Ureter (tissue), 1 donor: ENCODE measurements around the gene NUDT8. TPM values are rescaled to one million over a fixed set of nuclear protein-coding genes. Genes with fewer than 3 reads are reported as not detected.
A peak's percentile ranks its signal among the peaks of the same experiment; 100 is the strongest.

Source experiments
- DNase-seq: peaks from one replicate; pipeline ENCODE4 v3.0.0-alpha.2; 2020; ENCODE audit warnings: low spot score
- total RNA-seq: library from RNA; stranded (reverse); gene quantifications from one replicate; pipeline ENCODE4 v1.2.4, GENCODE V29; 2023
- donor health status: DM: yes; HTN: yes; CAD: no.

Gene NUDT8
- total RNA-seq, result 6.9 TPM

- DNase-seq, result peak; percentile 84
Measured at GRCh38 chr11:67629386-67630227, at the start of gene NUDT8. NUDT8 (minus strand) TSS chr11:67629937; CDS start chr11:67629911, 26 bp downstream.

- peak; percentile 34 for DNase-seq
Measured at GRCh38 chr11:67675058-67675747, 45.5 kb upstream of the NUDT8 start.

- DNase-seq, result peak; percentile 88
Measured at GRCh38 chr11:67674442-67674871, 44.7 kb upstream of the NUDT8 start, which contains the start of gene ALDH3B2. ALDH3B2 (minus strand) TSS chr11:67674623; CDS start chr11:67666935, 7,688 bp downstream.

GRCh38 chr11:67673902-67674301 is 44.2 kb upstream of the NUDT8 start:
- no peak for DNase-seq

- DNase-seq, result peak; percentile 36
Measured at GRCh38 chr11:67673358-67673757, 43.6 kb upstream of the NUDT8 start.

- peak; percentile 38 for DNase-seq
Measured at GRCh38 chr11:67671211-67671520, 41.4 kb upstream of the NUDT8 start.

GRCh38 chr11:67670316-67671210 is 40.8 kb upstream of the NUDT8 start:
- DNase-seq, result peak; percentile 39

GRCh38 chr11:67668192-67668551 is 38.4 kb upstream of the NUDT8 start:
- peak; percentile 37 for DNase-seq

- DNase-seq, result peak; percentile 38
Measured at GRCh38 chr11:67667490-67668191, 37.9 kb upstream of the NUDT8 start.

- DNase-seq, result no peak
Measured at GRCh38 chr11:67666676-67667489, 37.1 kb upstream of the NUDT8 start.

GRCh38 chr11:67666303-67666645 is 36.5 kb upstream of the NUDT8 start:
- no peak for DNase-seq

GRCh38 chr11:67665541-67666302 is 36.0 kb upstream of the NUDT8 start:
- no peak for DNase-seq

- DNase-seq, result no peak
Measured at GRCh38 chr11:67664696-67665540, 35.2 kb upstream of the NUDT8 start.

- DNase-seq, result no peak
Measured at GRCh38 chr11:67664213-67664585, 34.5 kb upstream of the NUDT8 start.

GRCh38 chr11:67663532-67664212 is 33.9 kb upstream of the NUDT8 start:
- DNase-seq, result no peak

GRCh38 chr11:67662835-67663531 is 33.2 kb upstream of the NUDT8 start:
- no peak for DNase-seq

- no peak for DNase-seq
Measured at GRCh38 chr11:67662142-67662834, 32.6 kb upstream of the NUDT8 start.
